ENCODE data around the gene ADGRD2. TPM values are rescaled to one million over a fixed set of nuclear protein-coding genes. Genes with fewer than 3 reads are reported as not detected.

ADGRD2 gene
- total and polyA plus RNA-seq, 9 of the 15 experiments (the other 6 are each of a cell fraction or from before 2014, with no cell fraction given): not detected

DNA sequence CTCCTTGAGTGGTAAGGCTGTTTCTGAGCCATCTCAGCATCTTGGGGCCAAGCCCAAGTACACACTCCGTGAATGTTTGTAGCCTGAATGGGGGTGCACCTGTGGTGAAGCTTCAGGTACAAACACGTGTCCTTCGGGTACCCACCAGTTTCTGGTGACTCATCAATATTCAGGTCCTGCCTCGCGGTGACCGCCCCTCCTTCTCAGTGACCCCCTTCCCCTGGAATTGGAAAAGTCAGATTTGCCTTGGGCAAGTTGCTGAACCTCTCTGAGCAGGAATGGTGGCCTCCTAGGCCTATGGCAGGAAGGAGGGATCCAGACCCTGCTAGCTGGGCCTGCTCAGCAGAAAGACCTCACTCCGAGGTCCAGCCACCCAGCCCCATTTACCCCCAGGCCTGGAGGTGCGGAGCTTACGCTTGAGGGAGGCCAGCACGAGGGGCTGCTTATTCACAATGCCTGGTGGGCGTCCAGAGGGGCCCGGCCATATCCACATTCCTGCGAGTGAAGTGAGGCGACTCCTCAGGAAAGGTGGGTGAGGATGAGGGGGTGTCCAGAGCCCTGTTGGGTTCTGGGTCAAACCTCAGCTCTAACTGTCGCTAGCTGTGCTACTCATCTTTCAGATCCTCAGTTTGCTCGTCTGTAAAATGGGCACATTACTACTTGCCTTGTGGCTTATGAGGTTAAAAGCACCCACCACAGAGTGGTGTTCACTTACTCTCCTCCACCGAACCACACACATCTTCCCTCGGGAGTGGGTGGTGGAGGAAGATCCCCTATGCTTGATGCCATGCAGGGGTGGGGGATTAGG, 7.0 kb downstream of the ADGRD2 start (continued):
- TF ChIP-seq, protein P1, sequence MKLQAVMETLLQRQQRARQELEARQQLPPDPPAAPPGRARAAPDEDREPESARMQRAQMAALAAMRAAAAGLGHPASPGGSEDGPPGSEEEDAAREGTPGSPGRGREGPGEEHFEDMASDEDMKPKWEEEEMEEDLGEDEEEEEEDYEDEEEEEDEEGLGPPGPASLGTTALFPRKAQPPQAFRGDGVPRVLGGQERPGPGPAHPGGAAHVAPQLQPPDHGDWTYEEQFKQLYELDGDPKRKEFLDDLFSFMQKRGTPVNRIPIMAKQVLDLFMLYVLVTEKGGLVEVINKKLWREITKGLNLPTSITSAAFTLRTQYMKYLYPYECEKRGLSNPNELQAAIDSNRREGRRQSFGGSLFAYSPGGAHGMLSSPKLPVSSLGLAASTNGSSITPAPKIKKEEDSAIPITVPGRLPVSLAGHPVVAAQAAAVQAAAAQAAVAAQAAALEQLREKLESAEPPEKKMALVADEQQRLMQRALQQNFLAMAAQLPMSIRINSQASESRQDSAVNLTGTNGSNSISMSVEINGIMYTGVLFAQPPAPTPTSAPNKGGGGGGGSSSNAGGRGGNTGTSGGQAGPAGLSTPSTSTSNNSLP (IDR thresholded peaks at IDR 0.05; ENCODE audit: borderline replicate concordance, low read depth, low read length): no peak
- TF ChIP-seq HDAC2 (IDR thresholded peaks at IDR 0.05) (peak; percentile 21; the same call in 1 of the 2 replicates), CCAR2 (IDR thresholded peaks at IDR 0.05; ENCODE audit: low read depth, low read length) (no peak), TARDBP (IDR thresholded peaks at IDR 0.05) (no peak), ZNF165 (CRISPR knock-in tag; IDR thresholded peaks at IDR 0.05; ENCODE audit: borderline replicate concordance) (no peak), FOS (IDR thresholded peaks at IDR 0.05; ENCODE audit: extremely low read depth, insufficient read length) (no peak), CREB1 (IDR thresholded peaks at IDR 0.05) (no peak), CREB1 (CRISPR knock-in tag; IDR thresholded peaks at IDR 0.05) (0 out of 2 replicates have a peak, but pooled peaks have one; percentile 27), HDAC8 (tag; IDR thresholded peaks at IDR 0.05) (no peak), ZNF778 (CRISPR knock-in tag; IDR thresholded peaks at IDR 0.05) (no peak), ZKSCAN8 (CRISPR knock-in tag; IDR thresholded peaks at IDR 0.05) (no peak), SUPT5H (IDR thresholded peaks at IDR 0.05) (no peak), RBM25 (IDR thresholded peaks at IDR 0.05; ENCODE audit: low read depth, low read length, severe bottlenecking) (peak; percentile 84)
- TF ChIP-seq, protein P2, sequence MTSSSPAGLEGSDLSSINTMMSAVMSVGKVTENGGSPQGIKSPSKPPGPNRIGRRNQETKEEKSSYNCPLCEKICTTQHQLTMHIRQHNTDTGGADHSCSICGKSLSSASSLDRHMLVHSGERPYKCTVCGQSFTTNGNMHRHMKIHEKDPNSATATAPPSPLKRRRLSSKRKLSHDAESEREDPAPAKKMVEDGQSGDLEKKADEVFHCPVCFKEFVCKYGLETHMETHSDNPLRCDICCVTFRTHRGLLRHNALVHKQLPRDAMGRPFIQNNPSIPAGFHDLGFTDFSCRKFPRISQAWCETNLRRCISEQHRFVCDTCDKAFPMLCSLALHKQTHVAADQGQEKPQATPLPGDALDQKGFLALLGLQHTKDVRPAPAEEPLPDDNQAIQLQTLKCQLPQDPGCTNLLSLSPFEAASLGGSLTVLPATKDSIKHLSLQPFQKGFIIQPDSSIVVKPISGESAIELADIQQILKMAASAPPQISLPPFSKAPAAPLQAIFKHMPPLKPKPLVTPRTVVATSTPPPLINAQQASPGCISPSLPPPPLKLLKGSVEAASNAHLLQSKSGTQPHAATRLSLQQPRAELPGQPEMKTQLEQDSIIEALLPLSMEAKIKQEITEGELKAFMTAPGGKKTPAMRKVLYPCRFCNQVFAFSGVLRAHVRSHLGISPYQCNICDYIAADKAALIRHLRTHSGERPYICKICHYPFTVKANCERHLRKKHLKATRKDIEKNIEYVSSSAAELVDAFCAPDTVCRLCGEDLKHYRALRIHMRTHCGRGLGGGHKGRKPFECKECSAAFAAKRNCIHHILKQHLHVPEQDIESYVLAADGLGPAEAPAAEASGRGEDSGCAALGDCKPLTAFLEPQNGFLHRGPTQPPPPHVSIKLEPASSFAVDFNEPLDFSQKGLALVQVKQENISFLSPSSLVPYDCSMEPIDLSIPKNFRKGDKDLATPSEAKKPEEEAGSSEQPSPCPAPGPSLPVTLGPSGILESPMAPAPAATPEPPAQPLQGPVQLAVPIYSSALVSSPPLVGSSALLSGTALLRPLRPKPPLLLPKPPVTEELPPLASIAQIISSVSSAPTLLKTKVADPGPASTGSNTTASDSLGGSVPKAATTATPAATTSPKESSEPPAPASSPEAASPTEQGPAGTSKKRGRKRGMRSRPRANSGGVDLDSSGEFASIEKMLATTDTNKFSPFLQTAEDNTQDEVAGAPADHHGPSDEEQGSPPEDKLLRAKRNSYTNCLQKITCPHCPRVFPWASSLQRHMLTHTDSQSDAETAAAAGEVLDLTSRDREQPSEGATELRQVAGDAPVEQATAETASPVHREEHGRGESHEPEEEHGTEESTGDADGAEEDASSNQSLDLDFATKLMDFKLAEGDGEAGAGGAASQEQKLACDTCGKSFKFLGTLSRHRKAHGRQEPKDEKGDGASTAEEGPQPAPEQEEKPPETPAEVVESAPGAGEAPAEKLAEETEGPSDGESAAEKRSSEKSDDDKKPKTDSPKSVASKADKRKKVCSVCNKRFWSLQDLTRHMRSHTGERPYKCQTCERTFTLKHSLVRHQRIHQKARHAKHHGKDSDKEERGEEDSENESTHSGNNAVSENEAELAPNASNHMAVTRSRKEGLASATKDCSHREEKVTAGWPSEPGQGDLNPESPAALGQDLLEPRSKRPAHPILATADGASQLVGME (CRISPR knock-in tag; IDR thresholded peaks at IDR 0.05): no peak
- TF ChIP-seq, protein P3, sequence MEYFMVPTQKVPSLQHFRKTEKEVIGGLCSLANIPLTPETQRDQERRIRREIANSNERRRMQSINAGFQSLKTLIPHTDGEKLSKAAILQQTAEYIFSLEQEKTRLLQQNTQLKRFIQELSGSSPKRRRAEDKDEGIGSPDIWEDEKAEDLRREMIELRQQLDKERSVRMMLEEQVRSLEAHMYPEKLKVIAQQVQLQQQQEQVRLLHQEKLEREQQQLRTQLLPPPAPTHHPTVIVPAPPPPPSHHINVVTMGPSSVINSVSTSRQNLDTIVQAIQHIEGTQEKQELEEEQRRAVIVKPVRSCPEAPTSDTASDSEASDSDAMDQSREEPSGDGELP (CRISPR knock-in tag; IDR thresholded peaks at IDR 0.05; ENCODE audit: borderline replicate concordance): no peak
- TF ChIP-seq, protein P4, sequence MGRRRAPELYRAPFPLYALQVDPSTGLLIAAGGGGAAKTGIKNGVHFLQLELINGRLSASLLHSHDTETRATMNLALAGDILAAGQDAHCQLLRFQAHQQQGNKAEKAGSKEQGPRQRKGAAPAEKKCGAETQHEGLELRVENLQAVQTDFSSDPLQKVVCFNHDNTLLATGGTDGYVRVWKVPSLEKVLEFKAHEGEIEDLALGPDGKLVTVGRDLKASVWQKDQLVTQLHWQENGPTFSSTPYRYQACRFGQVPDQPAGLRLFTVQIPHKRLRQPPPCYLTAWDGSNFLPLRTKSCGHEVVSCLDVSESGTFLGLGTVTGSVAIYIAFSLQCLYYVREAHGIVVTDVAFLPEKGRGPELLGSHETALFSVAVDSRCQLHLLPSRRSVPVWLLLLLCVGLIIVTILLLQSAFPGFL (CRISPR knock-in tag; IDR thresholded peaks at IDR 0.05): no peak
- TF ChIP-seq, protein P5, sequence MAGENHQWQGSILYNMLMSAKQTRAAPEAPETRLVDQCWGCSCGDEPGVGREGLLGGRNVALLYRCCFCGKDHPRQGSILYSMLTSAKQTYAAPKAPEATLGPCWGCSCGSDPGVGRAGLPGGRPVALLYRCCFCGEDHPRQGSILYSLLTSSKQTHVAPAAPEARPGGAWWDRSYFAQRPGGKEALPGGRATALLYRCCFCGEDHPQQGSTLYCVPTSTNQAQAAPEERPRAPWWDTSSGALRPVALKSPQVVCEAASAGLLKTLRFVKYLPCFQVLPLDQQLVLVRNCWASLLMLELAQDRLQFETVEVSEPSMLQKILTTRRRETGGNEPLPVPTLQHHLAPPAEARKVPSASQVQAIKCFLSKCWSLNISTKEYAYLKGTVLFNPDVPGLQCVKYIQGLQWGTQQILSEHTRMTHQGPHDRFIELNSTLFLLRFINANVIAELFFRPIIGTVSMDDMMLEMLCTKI (IDR thresholded peaks at IDR 0.05; ENCODE audit: partially characterized antibody): no peak

All from K562 (cell line).